Activated naive CD8-positive, alpha-beta T cell treated with anti-CD3 and anti-CD28 coated beads, Interleukin-2, amount 10 ng/mL, durations not matched to agents 7 days and 5 days (primary cell): ENCODE measurements around the gene LGALSL. TPM values are rescaled to one million over a fixed set of nuclear protein-coding genes. Genes with fewer than 3 reads are reported as not detected.
"Not testable (repeated sequence)": the region's sequence is repeated elsewhere in the genome, so short reads cannot be mapped to it uniquely, and the experiment has no call there.

Experiments used
- ATAC-seq: fragments of 150-1000 bp; cut with Tn5 transposase; one replicate; pipeline ENCODE4 v1.10.0; 2021; ENCODE audit warnings: low read depth, moderate library complexity
- POLR2A ChIA-PET: fragments of 350-600 bp; sonication (Branson Sonifier 250); formaldehyde crosslinking; loops from one replicate; lab custom pipeline; 2021; ENCODE audit warnings: antibody characterized with exemption; lab: Charles Lee
- DNase-seq: peaks from one replicate; pipeline ENCODE4 v3.0.0; 2021
- H3K27ac Mint-ChIP-seq: one replicate; pipeline ENCODE4 v1.8.0; 2022; ENCODE audit warnings: mild to moderate bottlenecking, mixed read lengths
- H3K27me3 Mint-ChIP-seq: one replicate; pipeline ENCODE4 v1.8.0; 2022; ENCODE audit warnings: mild to moderate bottlenecking, moderate library complexity, mixed read lengths
- H3K36me3 Mint-ChIP-seq: one replicate; pipeline ENCODE4 v1.8.0; 2021; ENCODE audit warnings: mild to moderate bottlenecking, mixed read lengths
- H3K4me1 Mint-ChIP-seq: one replicate; pipeline ENCODE4 v1.8.0; 2021; ENCODE audit warnings: mixed read lengths
- H3K4me3 Mint-ChIP-seq: one replicate; pipeline ENCODE4 v1.8.0; 2022; ENCODE audit warnings: mild to moderate bottlenecking, moderate library complexity, mixed read lengths
- H3K9me3 Mint-ChIP-seq: one replicate; pipeline ENCODE4 v1.8.0; 2021; ENCODE audit warnings: mixed read lengths
- total RNA-seq, 2 experiments: library from RNA; stranded (reverse); gene quantifications; one replicate each; pipeline ENCODE4 v1.2.3, GENCODE V29; 2021

Gene LGALSL
- total RNA-seq, 2 experiments from 2014 or later, result 0.19 to 0.43 TPM

- H3K4me3 Mint-ChIP-seq, result no peak overlapping the region
- POLR2A ChIA-PET, result no interaction called here
- H3K36me3 Mint-ChIP-seq, result no peaks in the 10 kb centered on the region
- H3K4me1 Mint-ChIP-seq, result no peaks in the 10 kb centered on the region
- H3K27me3 Mint-ChIP-seq, result peaks cover 11% of the 10 kb centered on the region
- H3K27ac Mint-ChIP-seq, result no peak overlapping the region
- DNase-seq (no peak), ATAC-seq (no peak)
- no peaks in the 10 kb centered on the region for H3K9me3 Mint-ChIP-seq
Observed at GRCh38 chr2:64423303-64423702, 30.7 kb upstream of the LGALSL start.

- H3K27me3 Mint-ChIP-seq, result peaks cover 17% of the 10 kb centered on the region
- no peaks in the 10 kb centered on the region for H3K9me3 Mint-ChIP-seq
- no peak overlapping the region for H3K4me3 Mint-ChIP-seq
- H3K27ac Mint-ChIP-seq, result no peak overlapping the region
- no peaks in the 10 kb centered on the region for H3K4me1 Mint-ChIP-seq
- POLR2A ChIA-PET, result interaction anchor here (0.5 kb wide), 1 partner anchor 54 kb away, joined by 4 read pairs; no protein-coding TSS in a partner anchor
- H3K36me3 Mint-ChIP-seq, result no peaks in the 10 kb centered on the region
- no peak for DNase-seq
- ATAC-seq, result no peak
Observed at GRCh38 chr2:64424416-64424987, 29.5 kb upstream of the LGALSL start.

GRCh38 chr2:64426183-64426952 is 27.6 kb upstream of the LGALSL start:
- no peaks in the 10 kb centered on the region for H3K9me3 Mint-ChIP-seq

GRCh38 chr2:64434039-64434657 is 19.8 kb upstream of the LGALSL start:
- H3K4me3 Mint-ChIP-seq, result no peak overlapping the region
- ATAC-seq (no peak), DNase-seq (no peak)
- no peak overlapping the region for H3K27ac Mint-ChIP-seq
- POLR2A ChIA-PET, result no interaction called here
- H3K9me3 Mint-ChIP-seq, result no peaks in the 10 kb centered on the region
- H3K4me1 Mint-ChIP-seq, result no peaks in the 10 kb centered on the region
- peaks cover 46% of the 10 kb centered on the region for H3K27me3 Mint-ChIP-seq
- peaks cover 2% of the 10 kb centered on the region for H3K36me3 Mint-ChIP-seq

More at GRCh38 chr2:64426183-64426952, 27.6 kb upstream of the LGALSL start:
- H3K27me3 Mint-ChIP-seq, result peaks cover 35% of the 10 kb centered on the region
- POLR2A ChIA-PET, result no interaction called here
- ATAC-seq, result no peak
- no peak overlapping the region for H3K27ac Mint-ChIP-seq
- H3K36me3 Mint-ChIP-seq, result no peaks in the 10 kb centered on the region
- H3K4me1 Mint-ChIP-seq, result no peaks in the 10 kb centered on the region
- no peak for DNase-seq
- H3K4me3 Mint-ChIP-seq, result no peak overlapping the region

GRCh38 chr2:64437883-64438282 is 16.1 kb upstream of the LGALSL start:
- Mint-ChIP-seq H3K4me3 (no peak overlapping the region), H3K36me3 (peaks cover 2% of the 10 kb centered on the region)

GRCh38 chr2:64439194-64439593 is 14.8 kb upstream of the LGALSL start:
- Mint-ChIP-seq H3K36me3 (peaks cover 1% of the 10 kb centered on the region), H3K9me3 (no peaks in the 10 kb centered on the region), H3K27me3 (peaks cover 32% of the 10 kb centered on the region), H3K4me3 (no peak overlapping the region), H3K27ac (no peak overlapping the region), H3K4me1 (no peaks in the 10 kb centered on the region)
- POLR2A ChIA-PET, result no interaction called here
- ATAC-seq (no peak), DNase-seq (no peak)

More at GRCh38 chr2:64437883-64438282, 16.1 kb upstream of the LGALSL start:
- POLR2A ChIA-PET, result no interaction called here
- no peaks in the 10 kb centered on the region for H3K4me1 Mint-ChIP-seq
- no peak for DNase-seq
- H3K9me3 Mint-ChIP-seq, result no peaks in the 10 kb centered on the region
- ATAC-seq, result no peak
- H3K27ac Mint-ChIP-seq, result no peak overlapping the region
- peaks cover 33% of the 10 kb centered on the region for H3K27me3 Mint-ChIP-seq

- Mint-ChIP-seq H3K36me3 (no peaks in the 10 kb centered on the region), H3K4me3 (no peak overlapping the region), H3K9me3 (no peaks in the 10 kb centered on the region), H3K4me1 (no peaks in the 10 kb centered on the region), H3K27me3 (peaks cover 32% of the 10 kb centered on the region), H3K27ac (no peak overlapping the region)
- no peak for ATAC-seq
- no peak for DNase-seq
- POLR2A ChIA-PET, result no interaction called here
Observed at GRCh38 chr2:64440843-64441242, 13.1 kb upstream of the LGALSL start.

GRCh38 chr2:64442277-64442676 is 11.7 kb upstream of the LGALSL start:
- Mint-ChIP-seq H3K9me3 (no peaks in the 10 kb centered on the region), H3K27me3 (peaks cover 41% of the 10 kb centered on the region)
- ATAC-seq, result no peak

GRCh38 chr2:64442801-64443429 is 11.0 kb upstream of the LGALSL start:
- POLR2A ChIA-PET, result no interaction called here
- Mint-ChIP-seq H3K4me3 (no peak overlapping the region), H3K36me3 (no peaks in the 10 kb centered on the region), H3K9me3 (no peaks in the 10 kb centered on the region), H3K4me1 (no peaks in the 10 kb centered on the region), H3K27me3 (peaks cover 44% of the 10 kb centered on the region), H3K27ac (no peak overlapping the region)
- no peak for DNase-seq
- no peak for ATAC-seq

More at GRCh38 chr2:64442277-64442676, 11.7 kb upstream of the LGALSL start:
- no peak for DNase-seq
- Mint-ChIP-seq H3K4me3 (no peak overlapping the region), H3K4me1 (no peaks in the 10 kb centered on the region), H3K36me3 (no peaks in the 10 kb centered on the region), H3K27ac (no peak overlapping the region)
- POLR2A ChIA-PET, result no interaction called here

- H3K27ac Mint-ChIP-seq, ATAC-seq, POLR2A ChIA-PET, H3K4me3 Mint-ChIP-seq, H3K36me3 Mint-ChIP-seq, H3K4me1 Mint-ChIP-seq, DNase-seq, H3K9me3 Mint-ChIP-seq: not testable (repeated sequence)
- H3K27me3 Mint-ChIP-seq, result peaks cover 34% of the 10 kb centered on the region
Observed at GRCh38 chr2:64445970-64446369, 8.0 kb upstream of the LGALSL start.

- no peak for DNase-seq
- H3K4me1 Mint-ChIP-seq, result no peaks in the 10 kb centered on the region
Observed at GRCh38 chr2:64447317-64448040, 6.5 kb upstream of the LGALSL start.

GRCh38 chr2:64448041-64448426 is 5.9 kb upstream of the LGALSL start:
- POLR2A ChIA-PET, result no interaction called here
- H3K4me3 Mint-ChIP-seq, result no peak overlapping the region
- H3K27ac Mint-ChIP-seq, result no peak overlapping the region
- H3K36me3 Mint-ChIP-seq, result no peaks in the 10 kb centered on the region
- no peaks in the 10 kb centered on the region for H3K4me1 Mint-ChIP-seq
- no peaks in the 10 kb centered on the region for H3K9me3 Mint-ChIP-seq
- peaks cover 43% of the 10 kb centered on the region for H3K27me3 Mint-ChIP-seq
- DNase-seq (no peak), ATAC-seq (no peak)

More at GRCh38 chr2:64447317-64448040, 6.5 kb upstream of the LGALSL start:
- no peak overlapping the region for H3K27ac Mint-ChIP-seq
- peaks cover 44% of the 10 kb centered on the region for H3K27me3 Mint-ChIP-seq
- no peak for ATAC-seq
- POLR2A ChIA-PET, result no interaction called here
- no peak overlapping the region for H3K4me3 Mint-ChIP-seq
- no peaks in the 10 kb centered on the region for H3K36me3 Mint-ChIP-seq
- no peaks in the 10 kb centered on the region for H3K9me3 Mint-ChIP-seq

GRCh38 chr2:64451051-64451450 is 2.9 kb upstream of the LGALSL start:
- Mint-ChIP-seq H3K27me3 (peaks cover 50% of the 10 kb centered on the region), H3K9me3 (no peaks in the 10 kb centered on the region), H3K36me3 (no peaks in the 10 kb centered on the region), H3K4me3 (no peak overlapping the region), H3K4me1 (peaks cover 7% of the 10 kb centered on the region), H3K27ac (no peak overlapping the region)
- ATAC-seq (no peak), DNase-seq (no peak)
- POLR2A ChIA-PET, result no interaction called here
